Neural cell (in vitro differentiated cells): ENCODE results near the gene PDE11A. TPM values are rescaled to one million over a fixed set of nuclear protein-coding genes. Genes with fewer than 3 reads are reported as not detected.

Experiments
- H2AFZ ChIP-seq: fragments of 200-600, 300-800 bp; sonication (generic), shearing (Covaris generic); 2 replicates; pipeline ENCODE4 v1.6.0; 2014; ENCODE audit warnings: low read depth, mild to moderate bottlenecking, antibody characterized with exemption, low read length, moderate library complexity
- H3F3A ChIP-seq: fragments of 200-600 bp; shearing (Covaris generic); 2 replicates; pipeline ENCODE4 v1.6.1; 2016; ENCODE audit warnings: mild to moderate bottlenecking, moderate library complexity, mixed read lengths, antibody characterized with exemption, low read length; ENCODE audit not compliant: insufficient read depth, poor library complexity, severe bottlenecking
- H3K27ac ChIP-seq: fragments of 200-600, 300-800 bp; sonication (generic), shearing (Covaris generic); 2 replicates; pipeline ENCODE4 v1.5.1; 2014; ENCODE audit warnings: mild to moderate bottlenecking, low read length, moderate library complexity
- H3K27me3 ChIP-seq: fragments of 300-800, 200-600 bp; sonication (generic), shearing (Covaris generic); 2 replicates; pipeline ENCODE4 v1.6.0; 2014; ENCODE audit warnings: mild to moderate bottlenecking, low read depth, low read length, moderate library complexity; ENCODE audit not compliant: insufficient read depth
- H3K36me3 ChIP-seq: fragments of 300-800, 200-600 bp; sonication (generic), shearing (Covaris generic); 2 replicates; pipeline ENCODE4 v1.5.1; 2014; ENCODE audit warnings: mild to moderate bottlenecking, antibody characterized with exemption, low read length, moderate library complexity; ENCODE audit not compliant: insufficient read depth
- H3K4me2 ChIP-seq: fragments of 300-800, 200-600 bp; sonication (generic), shearing (Covaris generic); 2 replicates; pipeline ENCODE4 v1.6.0; 2014; ENCODE audit warnings: mild to moderate bottlenecking, low read length
- H3K4me3 ChIP-seq: fragments of 300-800, 200-600 bp; sonication (generic), shearing (Covaris generic); 2 replicates; pipeline ENCODE4 v1.5.1; 2014; ENCODE audit warnings: mild to moderate bottlenecking, low read length, moderate library complexity
- H3K79me2 ChIP-seq: fragments of 200-600 bp; shearing (Covaris generic); replicated peaks from 2 replicates; pipeline ENCODE4 v1.6.0; 2014; ENCODE audit warnings: mild to moderate bottlenecking, low read length, moderate library complexity; ENCODE audit not compliant: insufficient read depth
- H3K9ac ChIP-seq: fragments of 300-800, 200-600 bp; sonication (generic), shearing (Covaris generic); 2 replicates; pipeline ENCODE4 v1.6.1; 2016; ENCODE audit warnings: mild to moderate bottlenecking, low read length, mixed read lengths
- H3K9me2 ChIP-seq: fragments of 200-600 bp; shearing (Covaris generic); 2 replicates; pipeline ENCODE4 v1.6.1; 2016; ENCODE audit warnings: mild to moderate bottlenecking, low read length, mixed read lengths; ENCODE audit not compliant: insufficient read depth
- H3K9me3 ChIP-seq: fragments of 200-600, 300-800 bp; sonication (generic), shearing (Covaris generic); 2 replicates; pipeline ENCODE4 v1.6.1; 2016; ENCODE audit warnings: mild to moderate bottlenecking, mixed run types, low read length, moderate library complexity, mixed read lengths
- H4K20me1 ChIP-seq: fragments of 200-600 bp; shearing (Covaris generic); 2 replicates; pipeline ENCODE4 v1.6.1; 2016; ENCODE audit warnings: mild to moderate bottlenecking, mixed run types; ENCODE audit not compliant: insufficient read depth
- CTCF ChIP-seq: fragments of 450-650 bp; IDR thresholded peaks from 2 replicates; pipeline ENCODE4 v1.5.1; 2014; ENCODE audit warnings: antibody characterized with exemption, mild to moderate bottlenecking, moderate library complexity; ENCODE audit not compliant: poor library complexity, severe bottlenecking
- EP300 ChIP-seq: fragments of 450-650 bp; conservative IDR thresholded peaks from 2 replicates; pipeline ENCODE4 v1.6.1; 2014; ENCODE audit warnings: antibody characterized with exemption, mild to moderate bottlenecking, moderate library complexity; ENCODE audit not compliant: poor library complexity, severe bottlenecking
- EZH2 ChIP-seq: fragments of 200-600, 300-800 bp; shearing (Covaris generic), sonication (generic); IDR thresholded peaks from 2 replicates; pipeline ENCODE4 v1.6.1; 2014; ENCODE audit warnings: antibody characterized with exemption, low read length, borderline replicate concordance, mild to moderate bottlenecking; ENCODE audit not compliant: insufficient read depth, poor library complexity, severe bottlenecking
- MXI1 ChIP-seq: fragments of 450-650 bp; conservative IDR thresholded peaks from 2 replicates; pipeline ENCODE4 v1.6.1; 2014; ENCODE audit warnings: antibody characterized with exemption, mild to moderate bottlenecking; ENCODE audit not compliant: poor library complexity, severe bottlenecking
- POLR2AphosphoS5 ChIP-seq: IDR thresholded peaks from 2 replicates; pipeline ENCODE4 v1.6.1; 2012
- RAD21 ChIP-seq: fragments of 450-650 bp; conservative IDR thresholded peaks from 2 replicates; pipeline ENCODE4 v1.6.1; 2014; ENCODE audit warnings: antibody characterized with exemption, mild to moderate bottlenecking, moderate library complexity
- REST ChIP-seq: IDR thresholded peaks from 2 replicates; pipeline ENCODE4 v1.6.1; 2012; ENCODE audit warnings: borderline replicate concordance
- SMC3 ChIP-seq: fragments of 450-650 bp; conservative IDR thresholded peaks from 2 replicates; pipeline ENCODE4 v1.6.1; 2014; ENCODE audit warnings: antibody characterized with exemption, mild to moderate bottlenecking, moderate library complexity; ENCODE audit not compliant: poor library complexity
- TAF1 ChIP-seq: IDR thresholded peaks from 2 replicates; pipeline ENCODE4 v1.6.1; 2012; ENCODE audit warnings: low read depth
- polyA plus RNA-seq: library from polyadenylated mRNA; depleted of rRNA; stranded (reverse); fragments of >200 nt; gene quantifications from 2 replicates; pipeline ENCODE4 v1.2.3, GENCODE V29; 2014

The PDE11A gene
- polyA plus RNA-seq, 1 donor from 2014 or later: 0.89 TPM

GRCh38 chr2:177665948-177666347 lies 406.6 kb downstream of the PDE11A start:
- no peaks in the 10 kb centered on the region for H3K36me3 ChIP-seq
- TF ChIP-seq TAF1 (no peak), EZH2 (no peak), MXI1 (no peak)
- H3K4me2 ChIP-seq: no peak overlapping the region
- no peaks in the 10 kb centered on the region for H3K79me2 ChIP-seq
- no peak overlapping the region for H3K27ac ChIP-seq
- no peak overlapping the region for H2AFZ ChIP-seq
- H3F3A ChIP-seq: no peaks in the 10 kb centered on the region
- no peaks in the 10 kb centered on the region for H3K9me3 ChIP-seq
- H4K20me1 ChIP-seq: no peaks in the 10 kb centered on the region
- no peaks in the 10 kb centered on the region for H3K9me2 ChIP-seq
- H3K9ac ChIP-seq: no peak overlapping the region
- H3K4me3 ChIP-seq: no peak overlapping the region
- no peaks in the 10 kb centered on the region for H3K27me3 ChIP-seq

GRCh38 chr2:177665328-177665727 lies 407.2 kb downstream of the PDE11A start:
- Histone ChIP-seq H3K36me3 (no peaks in the 10 kb centered on the region), H3K79me2 (no peaks in the 10 kb centered on the region), H3K9me3 (no peaks in the 10 kb centered on the region), H3K27me3 (no peaks in the 10 kb centered on the region), H3K4me2 (no peak overlapping the region), H3K9ac (no peak overlapping the region), H2AFZ (no peak overlapping the region), H3K9me2 (no peaks in the 10 kb centered on the region), H3K27ac (no peak overlapping the region), H3F3A (no peaks in the 10 kb centered on the region), H3K4me3 (no peak overlapping the region), H4K20me1 (no peaks in the 10 kb centered on the region)
- TF ChIP-seq REST: no peak
- TF ChIP-seq TAF1: no peak
- no peak for TF ChIP-seq SMC3
- no peak for TF ChIP-seq POLR2AphosphoS5
- TF ChIP-seq RAD21: no peak
- TF ChIP-seq CTCF: no peak
- TF ChIP-seq EP300: no peak
- no peak for TF ChIP-seq EZH2
- TF ChIP-seq MXI1: no peak

GRCh38 chr2:177662895-177663294 lies 409.7 kb downstream of the PDE11A start:
- no peak overlapping the region for H2AFZ ChIP-seq
- no peaks in the 10 kb centered on the region for H3K9me2 ChIP-seq
- H3K27me3 ChIP-seq: no peaks in the 10 kb centered on the region
- H3K36me3 ChIP-seq: no peaks in the 10 kb centered on the region
- no peak overlapping the region for H3K9ac ChIP-seq
- H3K9me3 ChIP-seq: no peaks in the 10 kb centered on the region
- TF ChIP-seq POLR2AphosphoS5: no peak
- TF ChIP-seq CTCF: no peak
- TF ChIP-seq REST: no peak
- no peak for TF ChIP-seq EP300
- TF ChIP-seq RAD21: no peak
- TF ChIP-seq TAF1: no peak
- TF ChIP-seq EZH2: no peak
- TF ChIP-seq SMC3: no peak
- no peaks in the 10 kb centered on the region for H3K79me2 ChIP-seq
- no peak overlapping the region for H3K27ac ChIP-seq
- no peak overlapping the region for H3K4me2 ChIP-seq
- no peaks in the 10 kb centered on the region for H4K20me1 ChIP-seq
- H3K4me3 ChIP-seq: no peak overlapping the region
- H3F3A ChIP-seq: no peaks in the 10 kb centered on the region
